HUDEP-2 (cell line): Measurements from ENCODE around the gene LRRC63.

Experiments
- DNase-seq, 76 experiments: peaks; one replicate each; lab custom pipeline; 2025; ENCODE audit not compliant: unreplicated experiment in 76 of 76; lab: John Stamatoyannopoulos, UW

The LRRC63 gene

GRCh38 chr13:46304546-46304945, 92.8 kb downstream of the LRRC63 start:
- no peak for DNase-seq

GRCh38 chr13:46307554-46307953, 95.8 kb downstream of the LRRC63 start:
- no peak for DNase-seq

GRCh38 chr13:46310066-46310465, 98.3 kb downstream of the LRRC63 start:
- no peak for DNase-seq

- DNase-seq, result no peak
Observed at GRCh38 chr13:46311217-46311616, 99.5 kb downstream of the LRRC63 start.

- no peak for DNase-seq
Observed at GRCh38 chr13:46313024-46313423, 101.3 kb downstream of the LRRC63 start.

- DNase-seq, result no peak
Observed at GRCh38 chr13:46313432-46314257, 101.9 kb downstream of the LRRC63 start.

- no peak for DNase-seq
Observed at GRCh38 chr13:46314587-46314986, 102.9 kb downstream of the LRRC63 start.

GRCh38 chr13:46315036-46315435, 103.3 kb downstream of the LRRC63 start:
- DNase-seq, result no peak

- no peak for DNase-seq
Observed at GRCh38 chr13:46315491-46316075, 103.9 kb downstream of the LRRC63 start.

- no peak for DNase-seq
Observed at GRCh38 chr13:46317120-46317519, 105.4 kb downstream of the LRRC63 start.

GRCh38 chr13:46318986-46319385, 107.3 kb downstream of the LRRC63 start:
- no peak for DNase-seq

- DNase-seq, result no peak
Observed at GRCh38 chr13:46320406-46320805, 108.7 kb downstream of the LRRC63 start.

GRCh38 chr13:46320821-46321220, 109.1 kb downstream of the LRRC63 start:
- no peak for DNase-seq

- peak in 28 of 76 experiments; percentile 1 to 50 (median 15) for DNase-seq
Observed at GRCh38 chr13:46321494-46322225, 109.9 kb downstream of the LRRC63 start.

- DNase-seq, result no peak
Observed at GRCh38 chr13:46324976-46325375, 113.2 kb downstream of the LRRC63 start.
